CD4-positive, alpha-beta T cell treated with Interleukin-15 for 4 hours (primary cell): ENCODE data around the gene WFDC9.
"Not testable (repeated sequence)": the region's sequence is repeated elsewhere in the genome, so short reads cannot be mapped to it uniquely, and the experiment has no call there.

Source experiments
- DNase-seq: peaks from one replicate; pipeline ENCODE4 v3.0.0-alpha.2; 2020; ENCODE audit warnings: low spot score

WFDC9 gene

DNA sequence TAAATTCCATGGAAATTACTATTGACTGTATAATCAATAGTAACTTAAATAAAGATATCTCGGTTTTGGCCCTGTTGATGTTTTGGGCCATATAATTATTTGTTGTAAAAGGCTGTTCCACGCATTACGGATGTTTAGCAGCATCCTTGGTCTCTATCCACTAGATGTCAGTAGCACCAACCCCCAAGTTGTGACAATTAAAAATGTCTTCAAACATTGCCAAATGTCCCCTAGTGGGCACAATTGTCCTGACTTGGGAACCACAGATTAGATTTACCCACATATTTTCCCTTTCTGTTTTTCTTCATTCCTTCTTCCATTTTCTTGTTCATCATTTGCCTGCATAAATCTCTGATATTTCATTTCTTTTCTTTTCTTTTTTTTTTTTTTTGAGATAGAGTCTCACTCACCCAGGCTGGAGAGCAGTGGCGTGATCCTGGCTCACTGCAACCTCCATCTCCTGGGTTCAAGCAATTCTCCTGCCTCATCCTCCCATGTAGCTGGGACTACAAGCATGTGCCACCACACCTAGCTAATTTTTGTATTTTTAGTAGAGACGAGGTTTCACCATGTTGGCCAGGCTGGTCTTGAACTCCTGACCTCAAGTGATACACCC lies 38.4 kb downstream of the WFDC9 start:
- DNase-seq: peak; percentile 20

DNA sequence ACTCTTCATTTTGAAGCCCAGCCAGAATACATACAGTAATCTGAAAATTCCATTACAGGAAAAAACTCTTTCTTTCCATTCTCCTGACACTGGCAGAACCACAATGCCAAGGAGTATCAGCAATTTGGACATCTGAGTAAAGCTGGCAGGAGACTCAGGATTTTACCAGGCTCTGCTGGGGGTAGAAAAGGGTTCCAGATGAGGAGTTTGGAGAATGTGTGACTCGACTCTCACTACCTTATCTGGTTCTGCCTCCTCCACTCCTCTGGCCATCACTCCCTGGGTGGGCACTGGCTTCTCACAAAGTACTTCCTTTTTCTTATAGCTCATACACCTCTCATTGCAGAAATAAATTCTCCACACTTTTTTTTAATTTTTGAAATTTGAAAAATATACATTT lies 41.4 kb downstream of the WFDC9 start:
- DNase-seq: no peak

DNA sequence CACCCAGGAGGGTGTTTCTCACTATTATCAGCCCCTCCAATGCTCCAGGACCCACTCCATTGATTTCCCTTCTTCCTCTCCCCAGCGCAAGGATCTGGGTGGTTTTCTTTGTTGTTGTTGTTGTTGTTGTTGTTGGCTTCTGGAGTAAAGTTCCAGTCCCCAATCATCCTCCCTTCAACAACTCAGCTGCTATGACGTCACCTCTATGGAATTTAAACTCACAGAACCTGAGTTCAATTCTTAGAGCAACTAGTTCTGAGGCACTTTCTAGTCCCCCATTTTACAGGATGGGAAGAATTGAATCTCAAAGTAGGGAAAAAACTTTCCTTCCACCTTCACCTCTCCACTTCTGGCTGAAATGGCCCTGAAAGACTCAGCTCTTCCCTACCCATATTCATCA lies 42.3 kb downstream of the WFDC9 start:
- no peak for DNase-seq

DNA sequence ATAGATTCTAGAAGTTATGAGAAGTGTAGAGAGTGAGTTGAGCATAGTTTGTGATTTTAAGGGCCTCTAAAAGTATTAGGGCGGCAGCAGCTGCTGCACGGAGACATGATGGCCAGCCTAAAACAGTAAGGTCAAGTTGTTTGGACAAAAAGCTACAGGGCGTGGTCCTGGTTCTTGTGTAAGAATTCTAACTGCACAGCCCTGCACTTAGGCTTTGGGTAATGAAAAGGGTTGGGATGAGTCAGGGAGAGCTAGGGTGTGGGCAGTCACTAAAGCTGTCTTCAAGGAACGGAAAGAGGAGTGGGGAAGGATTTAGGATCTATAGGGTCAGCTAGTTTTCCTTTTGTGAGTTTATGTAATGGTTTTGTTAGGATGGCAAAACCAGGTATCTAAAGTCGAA lies 45.1 kb downstream of the WFDC9 start:
- not testable (repeated sequence) for DNase-seq

DNA sequence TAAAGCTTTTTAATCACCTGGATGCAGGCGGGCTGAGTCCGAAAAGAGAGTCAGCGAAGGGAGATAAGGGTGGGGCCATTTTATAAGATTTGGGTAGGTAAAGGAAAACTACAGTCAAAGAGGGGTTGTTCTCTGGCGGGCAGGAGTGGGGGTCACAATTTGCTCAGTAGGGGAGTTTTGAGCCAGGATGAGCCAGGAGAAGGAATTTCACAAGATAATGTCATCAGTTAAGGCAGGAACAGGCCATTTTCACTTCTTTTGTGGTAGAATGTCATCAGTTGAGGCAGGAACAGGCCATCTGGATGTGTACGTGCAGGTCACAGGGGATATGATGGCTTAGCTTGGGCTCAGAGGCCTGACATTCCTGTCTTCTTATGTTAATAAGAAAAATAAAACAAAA lies 46.8 kb downstream of the WFDC9 start:
- DNase-seq: not testable (repeated sequence)

DNA sequence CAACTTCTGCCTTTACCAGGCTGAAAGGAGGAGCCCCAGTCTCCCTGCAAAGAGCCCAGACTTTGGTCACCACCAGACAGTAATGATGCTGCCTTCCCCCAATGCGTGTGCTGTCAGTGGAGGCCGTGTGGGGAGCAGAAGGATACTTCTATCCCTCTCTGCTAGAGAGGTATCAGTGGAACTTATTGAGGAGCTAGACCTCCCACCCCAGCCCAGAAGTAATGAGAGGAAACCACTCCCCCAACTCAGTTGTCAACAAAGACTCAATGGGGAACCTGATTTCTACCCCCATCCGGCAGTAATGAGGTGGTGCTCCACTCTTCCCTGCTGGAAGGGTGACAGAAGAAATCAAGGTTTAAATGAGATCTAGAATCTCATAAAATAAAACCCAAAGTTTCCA lies 47.6 kb downstream of the WFDC9 start:
- no peak for DNase-seq

DNA sequence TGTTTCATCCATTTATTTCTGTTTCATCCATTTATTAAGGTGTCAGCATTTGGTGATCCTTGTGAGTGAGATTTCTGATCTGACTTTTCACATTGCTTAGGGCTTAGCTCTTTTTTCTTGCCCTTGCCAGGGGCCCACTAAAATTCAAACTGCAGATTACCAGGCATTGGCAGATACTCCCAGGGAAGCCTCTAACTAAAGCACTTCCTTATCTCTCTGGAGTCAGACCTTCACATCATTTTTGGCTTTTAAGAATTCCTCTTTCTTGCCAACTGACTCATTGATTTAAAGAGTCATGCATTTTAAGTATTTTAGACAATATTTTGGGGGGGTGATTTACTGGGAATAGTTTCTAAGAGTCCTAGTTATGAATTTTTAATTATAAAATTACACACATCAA lies 49.4 kb downstream of the WFDC9 start:
- no peak for DNase-seq

DNA sequence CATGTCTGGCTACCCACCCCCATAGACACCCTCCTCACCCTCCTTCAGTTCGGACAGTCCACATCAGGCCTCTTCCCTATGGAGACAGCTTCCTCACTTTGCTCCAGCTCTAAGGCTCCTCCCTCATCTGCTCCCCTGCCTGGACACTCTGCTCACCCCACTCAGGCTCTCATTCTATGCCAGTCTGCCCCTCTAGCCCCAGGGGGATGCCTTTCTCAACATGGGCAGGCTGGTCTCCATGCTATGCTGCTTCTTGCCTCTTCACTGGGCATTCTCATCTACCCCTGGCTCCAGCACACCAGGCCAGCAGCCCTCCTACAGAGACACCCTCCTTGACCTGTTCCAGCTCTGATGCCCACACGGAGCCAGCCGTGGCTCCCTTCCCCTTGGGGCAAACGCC lies 51.9 kb downstream of the WFDC9 start, which contains the start of gene WFDC8:
TSS of gene WFDC8 (minus strand) at position 101 of the 400 bp plus-strand sequence. CDS start at position 64, 37 bp downstream.
- no peak for DNase-seq

DNA sequence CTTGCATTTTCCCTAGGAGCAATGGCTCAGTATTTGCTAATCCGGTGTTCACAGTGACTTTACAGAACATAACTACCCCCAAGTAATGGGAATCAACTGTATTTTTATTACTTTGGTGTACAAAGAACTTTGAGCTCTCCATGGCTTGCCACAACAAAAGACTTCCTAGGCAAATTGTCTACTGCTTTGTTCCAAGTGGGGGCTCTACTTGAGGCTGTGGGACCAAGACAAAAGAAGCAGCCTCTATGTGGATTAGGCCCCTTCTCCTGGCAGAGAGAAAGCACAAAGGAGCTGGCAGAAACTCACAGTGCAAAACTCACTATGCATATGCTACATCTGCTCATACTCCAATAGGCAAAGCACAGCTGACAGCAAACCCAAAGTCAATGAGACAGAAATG lies 52.9 kb downstream of the WFDC9 start:
- no peak for DNase-seq

DNA sequence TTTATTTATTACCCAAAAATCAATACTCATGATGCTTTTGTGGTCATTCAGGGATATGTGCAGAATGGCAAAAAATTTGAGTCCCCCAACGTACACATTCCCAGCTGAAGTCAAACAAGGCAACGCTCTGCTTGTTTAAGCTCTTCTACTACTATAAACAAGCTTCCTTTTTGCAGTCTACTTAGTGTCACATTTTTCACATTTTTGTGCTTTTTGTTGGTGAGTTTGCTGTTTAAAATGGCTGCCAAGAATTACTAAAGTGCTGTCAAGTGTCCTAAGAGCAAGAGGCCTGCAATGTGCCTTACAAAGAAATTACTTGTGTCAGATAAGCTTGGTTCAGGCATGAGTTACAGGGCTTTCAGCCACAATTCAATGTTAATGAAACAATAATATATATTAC lies 54.1 kb downstream of the WFDC9 start:
- no peak for DNase-seq

DNA sequence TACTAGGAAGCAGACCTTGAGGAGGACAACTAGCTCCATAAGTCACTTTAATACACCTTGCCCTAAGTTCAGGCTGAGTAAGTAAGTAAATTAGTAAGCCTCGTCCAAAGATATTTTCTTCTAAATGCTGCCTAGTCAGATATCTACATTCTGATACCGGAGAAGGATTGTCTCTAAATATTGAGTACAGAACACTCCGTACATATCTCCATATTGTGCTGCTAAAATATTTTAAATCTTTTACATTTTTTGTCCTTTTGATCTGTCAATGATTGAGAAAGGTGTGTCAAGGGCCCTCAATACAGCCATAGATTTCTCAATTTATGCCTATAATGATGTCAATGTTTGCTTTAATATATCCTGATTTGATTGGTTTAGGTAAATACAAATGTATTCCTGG lies 55.2 kb downstream of the WFDC9 start:
- DNase-seq: no peak

DNA sequence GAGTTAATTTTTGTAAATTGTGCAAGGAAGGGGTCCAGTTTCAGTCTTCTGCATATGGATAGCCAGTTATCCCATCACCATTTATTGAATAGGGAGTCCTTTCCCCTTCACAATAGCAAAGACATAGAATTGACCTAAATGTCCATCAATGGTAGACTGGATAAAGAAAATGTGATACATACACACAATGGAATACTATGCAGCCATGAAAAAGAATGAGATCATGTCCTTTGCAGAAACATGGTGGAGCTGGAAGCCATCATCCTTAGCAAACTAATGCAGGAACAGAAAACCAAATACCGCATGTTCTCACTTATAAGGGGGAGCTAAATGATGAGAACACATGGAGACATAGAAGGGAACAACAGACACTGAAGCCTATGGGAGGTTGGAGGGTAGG lies 61.4 kb downstream of the WFDC9 start:
- not testable (repeated sequence) for DNase-seq

DNA sequence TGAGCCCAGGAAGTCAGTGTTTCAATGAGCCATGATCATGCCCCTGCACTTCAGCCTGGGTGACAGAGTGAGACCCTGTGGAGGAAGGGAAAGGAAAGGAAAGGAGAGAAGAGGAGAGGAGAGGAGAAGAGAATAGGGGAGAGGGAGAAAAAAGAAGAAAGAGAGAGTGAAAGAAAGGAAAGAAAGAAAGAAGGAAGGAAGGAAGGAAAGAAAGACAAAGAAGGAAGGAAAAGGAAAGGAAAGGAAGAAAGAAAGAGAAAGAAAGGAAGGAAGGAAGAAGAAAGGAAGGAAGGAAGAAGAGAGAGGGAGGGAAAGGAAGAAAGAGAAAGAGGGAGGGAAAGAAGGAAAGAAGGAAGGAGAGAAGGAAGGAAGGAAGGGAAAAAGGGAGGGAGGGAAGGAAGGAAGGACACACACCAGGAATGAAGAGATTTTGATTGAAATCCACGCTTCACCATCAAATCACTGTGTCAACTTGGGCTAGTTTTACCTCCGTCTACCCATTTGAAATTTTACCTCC lies 66.3 kb downstream of the WFDC9 start:
- DNase-seq: no peak
